AG04450 (cell line): ENCODE results near the gene USP12. TPM values are rescaled to one million over a fixed set of nuclear protein-coding genes. Genes with fewer than 3 reads are reported as not detected.

Experiments used
- CTCF ChIA-PET: fragments of 300-600, 350-600 bp; formaldehyde crosslinking; extraction: SDS; loops from one replicate; lab custom pipeline; 2022; ENCODE audit warnings: antibody characterized with exemption, inconsistent platforms; lab: Charles Lee
- POLR2A ChIA-PET: fragments of 350-600 bp; formaldehyde crosslinking; extraction: SDS; loops from one replicate; lab custom pipeline; 2021; ENCODE audit warnings: antibody characterized with exemption, inconsistent platforms; lab: Yijun Ruan, JAX
- DNase-seq: peaks from one replicate; pipeline ENCODE4 v3.0.0-alpha.2; 2011; ENCODE audit warnings: low read depth, low spot score
- H3K27ac ChIP-seq: one replicate; pipeline ENCODE4 v1.5.1; 2012; ENCODE audit warnings: low read depth, low read length, control low read depth
- H3K27me3 ChIP-seq: one replicate; pipeline ENCODE4 v1.6.0; 2012; ENCODE audit warnings: low read length; ENCODE audit not compliant: control insufficient read depth, insufficient read depth
- H3K4me3 ChIP-seq: 2 replicates; pipeline ENCODE4 v1.5.1; 2011; ENCODE audit warnings: mild to moderate bottlenecking, low read depth, low read length, control low read depth
- H3K9me3 ChIP-seq: 2 replicates; pipeline ENCODE4 v1.5.1; 2012; ENCODE audit warnings: low read length; ENCODE audit not compliant: control insufficient read depth, insufficient read depth
- polyA plus RNA-seq: library from polyadenylated mRNA; depleted of rRNA; stranded (reverse); fragments of >200 nt; gene quantifications from 2 replicates; pipeline ENCODE4 v1.2.3, GENCODE V29; 2011
- TF ChIP-seq, protein P1 (sequence below): IDR thresholded peaks from 2 replicates; pipeline ENCODE4 v1.5.1; 2011; ENCODE audit warnings: low read depth, low read length, control low read depth, inconsistent platforms

Gene USP12
- polyA plus RNA-seq, 1 experiment, result 18.0 TPM

DNA sequence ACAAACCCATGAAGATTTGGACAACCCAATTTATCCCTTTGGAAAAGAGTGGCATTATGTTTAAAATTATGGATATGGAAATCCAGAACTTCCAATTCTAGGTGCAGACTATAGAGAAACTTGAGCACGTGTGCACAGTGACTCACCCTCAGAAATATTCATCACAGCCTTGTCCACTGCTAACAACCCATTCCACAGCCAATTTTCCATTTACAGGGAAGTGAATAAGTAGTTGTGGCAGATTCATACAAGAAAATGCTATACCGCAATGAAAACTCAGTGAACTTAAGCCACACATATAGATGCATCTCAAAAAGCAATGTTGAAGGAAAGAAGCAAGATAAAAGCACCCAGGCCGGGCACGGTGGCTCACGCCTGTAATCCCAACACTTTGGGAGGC lies 133.3 kb downstream of the USP12 start:
- Histone ChIP-seq H3K27me3 (no peaks in the 10 kb centered on the region), H3K27ac (no peak overlapping the region), H3K9me3 (no peaks in the 10 kb centered on the region; the same call in 1 of the 2 replicates), H3K4me3 (no peak overlapping the region)
- TF ChIP-seq, protein P1, sequence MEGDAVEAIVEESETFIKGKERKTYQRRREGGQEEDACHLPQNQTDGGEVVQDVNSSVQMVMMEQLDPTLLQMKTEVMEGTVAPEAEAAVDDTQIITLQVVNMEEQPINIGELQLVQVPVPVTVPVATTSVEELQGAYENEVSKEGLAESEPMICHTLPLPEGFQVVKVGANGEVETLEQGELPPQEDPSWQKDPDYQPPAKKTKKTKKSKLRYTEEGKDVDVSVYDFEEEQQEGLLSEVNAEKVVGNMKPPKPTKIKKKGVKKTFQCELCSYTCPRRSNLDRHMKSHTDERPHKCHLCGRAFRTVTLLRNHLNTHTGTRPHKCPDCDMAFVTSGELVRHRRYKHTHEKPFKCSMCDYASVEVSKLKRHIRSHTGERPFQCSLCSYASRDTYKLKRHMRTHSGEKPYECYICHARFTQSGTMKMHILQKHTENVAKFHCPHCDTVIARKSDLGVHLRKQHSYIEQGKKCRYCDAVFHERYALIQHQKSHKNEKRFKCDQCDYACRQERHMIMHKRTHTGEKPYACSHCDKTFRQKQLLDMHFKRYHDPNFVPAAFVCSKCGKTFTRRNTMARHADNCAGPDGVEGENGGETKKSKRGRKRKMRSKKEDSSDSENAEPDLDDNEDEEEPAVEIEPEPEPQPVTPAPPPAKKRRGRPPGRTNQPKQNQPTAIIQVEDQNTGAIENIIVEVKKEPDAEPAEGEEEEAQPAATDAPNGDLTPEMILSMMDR, result no peak
- ChIA-PET POLR2A (no interaction called here), CTCF (no interaction called here)
- DNase-seq, result no peak

DNA sequence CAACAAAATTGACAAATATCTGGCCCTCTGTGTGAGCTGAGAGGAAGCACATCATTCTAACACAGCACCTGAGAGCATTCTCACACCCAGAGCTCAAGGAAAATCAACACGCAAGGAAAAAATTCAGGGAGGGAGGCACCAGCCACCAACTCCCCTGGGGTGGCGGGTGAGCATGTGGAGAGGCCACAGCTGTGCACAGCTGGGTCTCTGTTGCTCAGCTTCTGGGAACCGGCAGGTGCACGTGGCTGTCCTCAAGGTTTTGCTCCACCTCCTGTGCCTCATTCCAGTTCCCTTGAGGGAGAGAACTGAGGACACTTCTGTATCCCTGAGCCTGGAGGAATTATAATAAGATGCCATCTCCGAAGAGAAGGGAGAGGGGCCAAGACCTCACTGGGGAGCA lies 134.0 kb downstream of the USP12 start:
- Histone ChIP-seq H3K4me3 (no peak overlapping the region), H3K27ac (no peak overlapping the region), H3K27me3 (no peaks in the 10 kb centered on the region), H3K9me3 (no peaks in the 10 kb centered on the region; the same call in 1 of the 2 replicates)
- POLR2A ChIA-PET, result no interaction called here
- CTCF ChIA-PET, result no interaction called here
- TF ChIP-seq, protein P1, result no peak
- DNase-seq, result no peak

DNA sequence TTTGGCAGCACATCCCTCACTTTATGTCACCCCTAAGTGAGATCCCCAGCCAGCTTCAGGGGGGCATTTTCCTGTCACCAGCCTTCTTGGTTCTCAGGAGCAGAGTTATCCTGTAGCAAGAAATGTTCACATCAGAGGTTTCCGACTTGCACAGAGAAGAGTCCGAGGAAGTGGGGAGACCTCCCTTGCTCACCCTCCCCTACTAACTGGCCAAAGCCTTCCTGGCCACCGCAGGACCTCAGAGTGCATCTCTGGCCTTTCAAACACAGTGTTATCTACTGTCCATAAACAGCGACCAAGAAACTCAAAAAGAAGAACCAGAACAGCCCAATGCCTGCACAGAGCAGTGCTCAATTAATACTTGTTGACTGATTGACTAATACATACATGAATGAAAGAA lies 134.4 kb downstream of the USP12 start:
- DNase-seq, result no peak
- CTCF ChIA-PET, result no interaction called here
- Histone ChIP-seq H3K9me3 (no peaks in the 10 kb centered on the region; the same call in 1 of the 2 replicates), H3K27me3 (no peaks in the 10 kb centered on the region), H3K4me3 (no peak overlapping the region), H3K27ac (no peak overlapping the region)
- POLR2A ChIA-PET, result no interaction called here
- TF ChIP-seq, protein P1, result no peak

DNA sequence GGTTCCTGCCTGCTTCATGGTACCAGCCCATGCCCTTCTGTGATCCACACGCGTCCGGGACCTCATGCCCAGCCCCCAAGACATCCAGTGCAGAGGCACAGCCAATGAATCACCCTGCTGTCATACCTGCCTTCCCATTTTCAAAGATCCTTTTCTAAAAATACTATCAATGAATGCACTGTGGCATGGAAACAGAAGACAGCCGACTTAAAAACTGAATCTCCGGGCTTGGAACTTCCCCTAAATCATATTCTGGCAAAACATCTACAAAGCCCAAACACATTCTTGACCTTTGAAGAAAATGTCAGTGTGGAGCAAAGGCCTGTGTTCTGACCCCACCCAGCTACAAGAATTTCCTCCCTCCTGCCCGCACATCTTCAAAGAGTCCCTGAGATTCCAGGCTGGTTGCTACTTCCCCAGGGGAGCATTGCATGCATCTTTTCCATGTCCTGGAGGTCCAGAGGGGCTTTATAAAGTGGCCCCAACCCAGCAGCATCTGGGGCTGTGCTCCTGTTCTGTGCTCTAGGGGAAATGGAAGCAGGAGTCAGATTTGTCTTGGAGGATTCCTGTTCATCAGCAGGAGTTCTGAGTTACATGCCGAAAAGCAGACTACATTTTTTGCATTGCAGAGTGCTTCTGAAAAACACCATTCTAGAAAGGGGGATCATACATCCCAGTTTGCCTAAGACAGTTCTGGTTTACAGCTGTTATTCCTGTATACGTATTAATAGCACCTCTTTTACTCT lies 135.2 kb downstream of the USP12 start:
- H3K9me3 ChIP-seq, result no peaks in the 10 kb centered on the region; the same call in 1 of the 2 replicates
- TF ChIP-seq, protein P1, result no peak
- H3K27ac ChIP-seq, result no peak overlapping the region
- H3K27me3 ChIP-seq, result no peaks in the 10 kb centered on the region
- POLR2A ChIA-PET, result no interaction called here
- no peak overlapping the region for H3K4me3 ChIP-seq
- DNase-seq, result no peak
- CTCF ChIA-PET, result no interaction called here

DNA sequence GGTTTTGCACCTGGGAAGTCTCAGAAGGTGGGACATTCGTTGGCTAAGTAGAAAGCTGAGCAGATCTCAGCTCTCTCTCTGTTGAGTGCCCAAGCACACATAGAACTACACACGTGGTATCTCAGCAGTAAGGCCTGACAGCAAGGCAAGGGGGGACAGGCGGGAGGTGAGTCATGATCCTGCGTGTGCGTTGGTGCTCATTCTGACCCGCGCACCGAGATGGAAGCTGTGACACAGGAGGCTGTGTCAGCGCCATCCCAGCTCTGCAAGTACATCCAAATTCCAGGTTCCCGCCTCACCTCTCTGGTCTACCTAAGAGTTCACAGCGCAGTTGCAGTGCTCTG lies 135.7 kb downstream of the USP12 start:
- ChIA-PET CTCF (interaction anchor here (0.5 kb wide), 1 partner anchor 21 kb away, joined by 3 read pairs; no protein-coding TSS in a partner anchor), POLR2A (no interaction called here)
- H3K27ac ChIP-seq, result no peak overlapping the region
- H3K27me3 ChIP-seq, result no peaks in the 10 kb centered on the region
- no peaks in the 10 kb centered on the region; the same call in 1 of the 2 replicates for H3K9me3 ChIP-seq
- no peak overlapping the region for H3K4me3 ChIP-seq
- TF ChIP-seq, protein P1, result no peak
- no peak for DNase-seq
